Activated T-helper 1 cell treated with anti-CD3 and anti-CD28 coated beads, Interleukin-12 subunit alpha, Interleukin-12 subunit beta, Interleukin-2, Interleukin-4 antibody, amounts not matched to agents 30 ng/mL and 10 ng/mL and 1 ng/mL, durations not matched to agents 14 hours and 24 hours and 36 hours (primary cell): ENCODE data around the gene UBE2B. TPM values are rescaled to one million over a fixed set of nuclear protein-coding genes. Genes with fewer than 3 reads are reported as not detected.
A peak's percentile ranks its signal among the peaks of the same experiment; 100 is the strongest.
"Not testable (repeated sequence)": the region's sequence is repeated elsewhere in the genome, so short reads cannot be mapped to it uniquely, and the experiment has no call there.

Experiments used
- DNase-seq: peaks from one replicate; pipeline ENCODE4 v3.0.0; 2021; ENCODE audit warnings: low spot score
- H3K27ac Mint-ChIP-seq: one replicate; pipeline ENCODE4 v1.8.0; 2021; ENCODE audit warnings: mild to moderate bottlenecking, mixed read lengths
- H3K27me3 Mint-ChIP-seq: one replicate; pipeline ENCODE4 v1.8.0; 2022; ENCODE audit warnings: mild to moderate bottlenecking, moderate library complexity, mixed read lengths; ENCODE audit not compliant: insufficient read depth
- H3K36me3 Mint-ChIP-seq: one replicate; pipeline ENCODE4 v1.8.0; 2021; ENCODE audit warnings: low read depth, mixed read lengths
- H3K4me1 Mint-ChIP-seq: one replicate; pipeline ENCODE4 v1.8.0; 2021; ENCODE audit warnings: low read depth, mixed read lengths
- H3K4me3 Mint-ChIP-seq: one replicate; pipeline ENCODE4 v1.8.0; 2021; ENCODE audit warnings: mild to moderate bottlenecking, moderate library complexity, mixed read lengths
- H3K9me3 Mint-ChIP-seq: one replicate; pipeline ENCODE4 v1.8.0; 2021; ENCODE audit warnings: mixed read lengths
- intact Hi-C: fragments of 100-400 bp; cut with micrococcal nuclease; formaldehyde crosslinking; loops from one replicate; pipeline ENCODE4 v1.15.1; 2024
- total RNA-seq: library from RNA; stranded (reverse); gene quantifications from 2 replicates; pipeline ENCODE4 v1.2.3, GENCODE V29; 2022

Gene UBE2B
- 98.9 and 108 TPM in 2 replicates for total RNA-seq

- intact Hi-C loops: loop anchor here (1.0 to 5.0 kb wide), 14 partner anchors 69 to 534 kb away; partner anchors contain the start of genes CAMLG, DDX46, PCBD2 and PPP2CA
- Mint-ChIP-seq H3K9me3 (peaks cover 8% of the 10 kb centered on the region), H3K4me1 (peaks cover 66% of the 10 kb centered on the region), H3K4me3 (peak within 1 kb of the TSS; percentile 99), H3K27ac (peak within 1 kb of the TSS; percentile 97), H3K27me3 (peaks cover 2% of the 10 kb centered on the region), H3K36me3 (peaks cover 30% of the 10 kb centered on the region)
- peak; percentile 95 for DNase-seq
These were observed at the start of gene UBE2B for GRCh38 chr5:134370871-134371833. TSS of gene UBE2B (plus strand) at chr5:134371569. CDS start at chr5:134371596, 27 bp downstream.

- peaks cover 1% of the 10 kb centered on the region for H3K36me3 Mint-ChIP-seq
- H3K4me1 Mint-ChIP-seq: no peaks in the 10 kb centered on the region
- no peak for DNase-seq
- peaks cover 23% of the 10 kb centered on the region for H3K9me3 Mint-ChIP-seq
- H3K27me3 Mint-ChIP-seq: peaks cover 8% of the 10 kb centered on the region
- no peak overlapping the region for H3K4me3 Mint-ChIP-seq
- no peak overlapping the region for H3K27ac Mint-ChIP-seq
- intact Hi-C loops: no loop called here
These were observed 44.0 kb upstream of the UBE2B start for GRCh38 chr5:134327327-134327726.

GRCh38 chr5:134328619-134329018 is 42.8 kb upstream of the UBE2B start:
- no peak overlapping the region for H3K27ac Mint-ChIP-seq
- DNase-seq: no peak
- intact Hi-C loops: no loop called here

GRCh38 chr5:134336833-134337232 is 34.5 kb upstream of the UBE2B start:
- H3K27ac Mint-ChIP-seq, intact Hi-C loops, H3K36me3 Mint-ChIP-seq, DNase-seq, H3K4me3 Mint-ChIP-seq, H3K4me1 Mint-ChIP-seq: not testable (repeated sequence)
- Mint-ChIP-seq H3K27me3 (peaks cover 13% of the 10 kb centered on the region), H3K9me3 (peaks cover 23% of the 10 kb centered on the region)

More at GRCh38 chr5:134328619-134329018, 42.8 kb upstream of the UBE2B start:
- peaks cover 1% of the 10 kb centered on the region for H3K36me3 Mint-ChIP-seq
- no peak overlapping the region for H3K4me3 Mint-ChIP-seq
- H3K4me1 Mint-ChIP-seq: no peaks in the 10 kb centered on the region
- peaks cover 10% of the 10 kb centered on the region for H3K27me3 Mint-ChIP-seq
- H3K9me3 Mint-ChIP-seq: peaks cover 32% of the 10 kb centered on the region

GRCh38 chr5:134343500-134343899 is 27.9 kb upstream of the UBE2B start:
- DNase-seq, intact Hi-C loops, H3K4me1 Mint-ChIP-seq, H3K36me3 Mint-ChIP-seq, H3K4me3 Mint-ChIP-seq, H3K9me3 Mint-ChIP-seq, H3K27me3 Mint-ChIP-seq, H3K27ac Mint-ChIP-seq: not testable (repeated sequence)

- H3K9me3 Mint-ChIP-seq, intact Hi-C loops: not testable (repeated sequence)
These were observed 25.9 kb upstream of the UBE2B start for GRCh38 chr5:134345476-134345875.

GRCh38 chr5:134345996-134346395 is 25.4 kb upstream of the UBE2B start:
- intact Hi-C loops: no loop called here
- DNase-seq: no peak
- Mint-ChIP-seq H3K36me3 (no peaks in the 10 kb centered on the region), H3K27me3 (peaks cover 2% of the 10 kb centered on the region), H3K4me3 (no peak overlapping the region), H3K27ac (no peak overlapping the region), H3K4me1 (no peaks in the 10 kb centered on the region), H3K9me3 (no peaks in the 10 kb centered on the region)

More at GRCh38 chr5:134345476-134345875, 25.9 kb upstream of the UBE2B start:
- not testable (repeated sequence) for H3K27ac Mint-ChIP-seq, H3K36me3 Mint-ChIP-seq, H3K27me3 Mint-ChIP-seq, H3K4me1 Mint-ChIP-seq, DNase-seq, H3K4me3 Mint-ChIP-seq

- intact Hi-C loops: no loop called here
- Mint-ChIP-seq H3K36me3 (no peaks in the 10 kb centered on the region), H3K27ac (no peak overlapping the region), H3K9me3 (no peaks in the 10 kb centered on the region), H3K27me3 (peaks cover 2% of the 10 kb centered on the region), H3K4me3 (no peak overlapping the region), H3K4me1 (no peaks in the 10 kb centered on the region)
- DNase-seq: no peak
These were observed 21.9 kb upstream of the UBE2B start for GRCh38 chr5:134349463-134349862.

- Mint-ChIP-seq H3K36me3 (peaks cover 3% of the 10 kb centered on the region), H3K4me1 (no peaks in the 10 kb centered on the region), H3K9me3 (no peaks in the 10 kb centered on the region), H3K27me3 (no peaks in the 10 kb centered on the region), H3K4me3 (no peak overlapping the region), H3K27ac (no peak overlapping the region)
- no peak for DNase-seq
- intact Hi-C loops: no loop called here
These were observed 15.7 kb upstream of the UBE2B start for GRCh38 chr5:134355681-134356080.

- H3K9me3 Mint-ChIP-seq: peaks cover 8% of the 10 kb centered on the region
- no peak for DNase-seq
- peak overlapping the region; percentile 2 for H3K27ac Mint-ChIP-seq
- H3K4me1 Mint-ChIP-seq: peaks cover 31% of the 10 kb centered on the region
- H3K36me3 Mint-ChIP-seq: peaks cover 8% of the 10 kb centered on the region
- no peaks in the 10 kb centered on the region for H3K27me3 Mint-ChIP-seq
- intact Hi-C loops: loop anchor here (1.0 to 5.0 kb wide), 3 partner anchors 46 to 1032 kb away; partner anchors contain the start of genes CDKN2AIPNL, MACROH2A1 and SAR1B
- H3K4me3 Mint-ChIP-seq: peak overlapping the region; percentile 0
These were observed 5.8 kb upstream of the UBE2B start for GRCh38 chr5:134365604-134366003.

GRCh38 chr5:134370311-134370870 is 978 bp upstream of the UBE2B start:
- Mint-ChIP-seq H3K27ac (peak overlapping the region; percentile 97), H3K36me3 (peaks cover 27% of the 10 kb centered on the region), H3K4me3 (peak overlapping the region; percentile 99), H3K9me3 (peaks cover 8% of the 10 kb centered on the region), H3K4me1 (peaks cover 66% of the 10 kb centered on the region), H3K27me3 (peaks cover 2% of the 10 kb centered on the region)
- DNase-seq: no peak
- intact Hi-C loops: loop anchor here (2.0 to 5.0 kb wide), 5 partner anchors 68 to 534 kb away; partner anchors contain the start of gene PCBD2

GRCh38 chr5:134371834-134372340 is 518 bp downstream of the UBE2B start:
- Mint-ChIP-seq H3K4me1 (peaks cover 62% of the 10 kb centered on the region), H3K36me3 (peaks cover 28% of the 10 kb centered on the region), H3K27ac (peak overlapping the region; percentile 97), H3K9me3 (peaks cover 7% of the 10 kb centered on the region), H3K27me3 (peaks cover 2% of the 10 kb centered on the region), H3K4me3 (peak overlapping the region; percentile 99)
- peak; percentile 28 for DNase-seq
- intact Hi-C loops: loop anchor here (1.0 to 5.0 kb wide), 15 partner anchors 39 to 533 kb away; partner anchors contain the start of genes CAMLG, CDKN2AIPNL, DDX46 and PCBD2
